WTC11 (cell line): ENCODE results near the gene HSPB6. TPM values are rescaled to one million over a fixed set of nuclear protein-coding genes. Genes with fewer than 3 reads are reported as not detected.

ENCODE experiments used
- ATAC-seq: fragments of 200-7000 bp; cut with Tn5 transposase; 2 replicates; pipeline ENCODE4 v1.10.0; 2021; ENCODE audit warnings: mild to moderate bottlenecking, moderate library complexity
- CTCF ChIA-PET: fragments of 300-600 bp; sonication (Branson Sonifier 250); formaldehyde crosslinking; loops from one replicate; lab custom pipeline; 2021; ENCODE audit warnings: antibody characterized with exemption; lab: Charles Lee
- POLR2A ChIA-PET: fragments of 350-600 bp; sonication (Branson Sonifier 250); formaldehyde crosslinking; loops from one replicate; lab custom pipeline; 2021; ENCODE audit warnings: antibody characterized with exemption; lab: Charles Lee
- DNase-seq: peaks from one replicate; pipeline ENCODE4 v3.0.0; 2021; ENCODE audit warnings: low spot score
- H3K27ac Mint-ChIP-seq: 2 replicates; pipeline ENCODE4 v1.8.0; 2021; ENCODE audit warnings: mixed read lengths
- H3K27me3 Mint-ChIP-seq: 2 replicates; pipeline ENCODE4 v1.8.0; 2021; ENCODE audit warnings: low read depth, mild to moderate bottlenecking, moderate library complexity, mixed read lengths
- H3K36me3 Mint-ChIP-seq: 2 replicates; pipeline ENCODE4 v1.8.0; 2021; ENCODE audit warnings: mixed read lengths
- H3K4me1 Mint-ChIP-seq: 2 replicates; pipeline ENCODE4 v1.8.0; 2022; ENCODE audit warnings: mixed read lengths
- H3K4me3 Mint-ChIP-seq: 2 replicates; pipeline ENCODE4 v1.8.0; 2021; ENCODE audit warnings: mild to moderate bottlenecking, moderate library complexity, mixed read lengths
- H3K9me3 Mint-ChIP-seq: 2 replicates; pipeline ENCODE4 v1.8.0; 2021; ENCODE audit warnings: mixed read lengths
- CREM ChIP-seq: sonication (generic); formaldehyde crosslinking; IDR thresholded peaks from 2 replicates; pipeline ENCODE4 v1.8.1; 2022; ENCODE audit warnings: mild to moderate bottlenecking, missing genetic modification reagents, moderate library complexity
- E2F1 ChIP-seq: sonication (generic); formaldehyde crosslinking; IDR thresholded peaks from 2 replicates; pipeline ENCODE4 v1.8.0; 2022; ENCODE audit warnings: mild to moderate bottlenecking, missing genetic modification reagents
- EMX1 ChIP-seq: fragments of 250-450 bp; sonication (Bioruptor Pico); IDR thresholded peaks from 2 replicates; pipeline ENCODE4 v1.8.0; 2021; ENCODE audit warnings: mild to moderate bottlenecking
- ESRRA ChIP-seq: sonication (generic); formaldehyde crosslinking; IDR thresholded peaks from 2 replicates; pipeline ENCODE4 v1.8.1; 2022; ENCODE audit warnings: mild to moderate bottlenecking, missing genetic modification reagents, borderline replicate concordance
- FOXP4 ChIP-seq: sonication (generic); formaldehyde crosslinking; IDR thresholded peaks from 2 replicates; pipeline ENCODE4 v1.8.0; 2022; ENCODE audit warnings: mild to moderate bottlenecking, missing genetic modification reagents
- MXD4 ChIP-seq: fragments of 250-450 bp; sonication (Bioruptor Pico); IDR thresholded peaks from 2 replicates; pipeline ENCODE4 v1.8.0; 2021; ENCODE audit warnings: mild to moderate bottlenecking, moderate library complexity, borderline replicate concordance
- NFATC4 ChIP-seq: fragments of 250-450 bp; sonication (Bioruptor Pico); IDR thresholded peaks from 2 replicates; pipeline ENCODE4 v1.9.0; 2021; ENCODE audit warnings: mild to moderate bottlenecking
- SMAD3 ChIP-seq: sonication (generic); formaldehyde crosslinking; IDR thresholded peaks from 2 replicates; pipeline ENCODE4 v1.8.0; 2022; ENCODE audit warnings: missing genetic modification reagents, mild to moderate bottlenecking, borderline replicate concordance
- SP1 ChIP-seq: sonication (generic); formaldehyde crosslinking; conservative IDR thresholded peaks from 2 replicates; pipeline ENCODE4 v1.8.1; 2022; ENCODE audit warnings: missing genetic modification reagents
- TEAD1 ChIP-seq: sonication (generic); formaldehyde crosslinking; IDR thresholded peaks from 2 replicates; pipeline ENCODE4 v1.8.0; 2022; ENCODE audit warnings: mild to moderate bottlenecking, missing genetic modification reagents
- USF1 ChIP-seq: sonication (generic); formaldehyde crosslinking; IDR thresholded peaks from 2 replicates; pipeline ENCODE4 v1.8.0; 2022; ENCODE audit warnings: mild to moderate bottlenecking, missing genetic modification reagents
- ZNF219 ChIP-seq: sonication (generic); formaldehyde crosslinking; IDR thresholded peaks from 2 replicates; pipeline ENCODE4 v1.8.0; 2023; ENCODE audit warnings: missing genetic modification reagents, mild to moderate bottlenecking, borderline replicate concordance
- ZNF317 ChIP-seq: sonication (generic); formaldehyde crosslinking; IDR thresholded peaks from 2 replicates; pipeline ENCODE4 v1.8.1; 2023; ENCODE audit warnings: low read depth, mild to moderate bottlenecking, moderate library complexity, missing genetic modification reagents, borderline replicate concordance
- total RNA-seq: library from RNA; stranded (reverse); gene quantifications from 3 replicates; pipeline ENCODE4 v1.2.3, GENCODE V29; 2021
- TF ChIP-seq, protein P1 (sequence below): sonication (generic); formaldehyde crosslinking; IDR thresholded peaks from 2 replicates; pipeline ENCODE4 v1.8.1; 2022; ENCODE audit warnings: missing genetic modification reagents, borderline replicate concordance
- TF ChIP-seq, protein P2 (sequence below): fragments of 250-450 bp; sonication (Bioruptor Pico); IDR thresholded peaks from 2 replicates; pipeline ENCODE4 v1.9.0; 2021; ENCODE audit warnings: mild to moderate bottlenecking
- TF ChIP-seq, protein P3 (sequence below): sonication (generic); formaldehyde crosslinking; IDR thresholded peaks from 2 replicates; pipeline ENCODE4 v1.8.1; 2023; ENCODE audit warnings: mild to moderate bottlenecking, moderate library complexity, missing genetic modification reagents
- TF ChIP-seq, protein P4 (sequence below): sonication (generic); formaldehyde crosslinking; IDR thresholded peaks from 2 replicates; pipeline ENCODE4 v1.8.0; 2023; ENCODE audit warnings: missing genetic modification reagents, mild to moderate bottlenecking, borderline replicate concordance

The HSPB6 gene
- total RNA-seq, 1 experiment from 2014 or later: 1.7 TPM

- H3K27me3 Mint-ChIP-seq: peaks cover 16% of the 10 kb centered on the region
- ChIA-PET POLR2A (no interaction called here), CTCF (no interaction called here)
- no peaks in the 10 kb centered on the region for H3K9me3 Mint-ChIP-seq
- DNase-seq: no peak
- TF ChIP-seq, protein P1, sequence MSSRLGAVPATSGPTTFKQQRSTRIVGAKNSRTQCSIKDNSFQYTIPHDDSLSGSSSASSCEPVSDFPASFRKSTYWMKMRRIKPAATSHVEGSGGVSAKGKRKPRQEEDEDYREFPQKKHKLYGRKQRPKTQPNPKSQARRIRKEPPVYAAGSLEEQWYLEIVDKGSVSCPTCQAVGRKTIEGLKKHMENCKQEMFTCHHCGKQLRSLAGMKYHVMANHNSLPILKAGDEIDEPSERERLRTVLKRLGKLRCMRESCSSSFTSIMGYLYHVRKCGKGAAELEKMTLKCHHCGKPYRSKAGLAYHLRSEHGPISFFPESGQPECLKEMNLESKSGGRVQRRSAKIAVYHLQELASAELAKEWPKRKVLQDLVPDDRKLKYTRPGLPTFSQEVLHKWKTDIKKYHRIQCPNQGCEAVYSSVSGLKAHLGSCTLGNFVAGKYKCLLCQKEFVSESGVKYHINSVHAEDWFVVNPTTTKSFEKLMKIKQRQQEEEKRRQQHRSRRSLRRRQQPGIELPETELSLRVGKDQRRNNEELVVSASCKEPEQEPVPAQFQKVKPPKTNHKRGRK: no peak
- TF ChIP-seq, protein P2, sequence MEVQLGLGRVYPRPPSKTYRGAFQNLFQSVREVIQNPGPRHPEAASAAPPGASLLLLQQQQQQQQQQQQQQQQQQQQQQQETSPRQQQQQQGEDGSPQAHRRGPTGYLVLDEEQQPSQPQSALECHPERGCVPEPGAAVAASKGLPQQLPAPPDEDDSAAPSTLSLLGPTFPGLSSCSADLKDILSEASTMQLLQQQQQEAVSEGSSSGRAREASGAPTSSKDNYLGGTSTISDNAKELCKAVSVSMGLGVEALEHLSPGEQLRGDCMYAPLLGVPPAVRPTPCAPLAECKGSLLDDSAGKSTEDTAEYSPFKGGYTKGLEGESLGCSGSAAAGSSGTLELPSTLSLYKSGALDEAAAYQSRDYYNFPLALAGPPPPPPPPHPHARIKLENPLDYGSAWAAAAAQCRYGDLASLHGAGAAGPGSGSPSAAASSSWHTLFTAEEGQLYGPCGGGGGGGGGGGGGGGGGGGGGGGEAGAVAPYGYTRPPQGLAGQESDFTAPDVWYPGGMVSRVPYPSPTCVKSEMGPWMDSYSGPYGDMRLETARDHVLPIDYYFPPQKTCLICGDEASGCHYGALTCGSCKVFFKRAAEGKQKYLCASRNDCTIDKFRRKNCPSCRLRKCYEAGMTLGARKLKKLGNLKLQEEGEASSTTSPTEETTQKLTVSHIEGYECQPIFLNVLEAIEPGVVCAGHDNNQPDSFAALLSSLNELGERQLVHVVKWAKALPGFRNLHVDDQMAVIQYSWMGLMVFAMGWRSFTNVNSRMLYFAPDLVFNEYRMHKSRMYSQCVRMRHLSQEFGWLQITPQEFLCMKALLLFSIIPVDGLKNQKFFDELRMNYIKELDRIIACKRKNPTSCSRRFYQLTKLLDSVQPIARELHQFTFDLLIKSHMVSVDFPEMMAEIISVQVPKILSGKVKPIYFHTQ (CRISPR knock-in tag): no peak
- TF ChIP-seq FOXP4 (CRISPR knock-in tag): no peak
- TF ChIP-seq ZNF219 (CRISPR knock-in tag): no peak
- TF ChIP-seq EMX1 (CRISPR knock-in tag): no peak
- no peak for TF ChIP-seq SMAD3
- TF ChIP-seq ESRRA (CRISPR knock-in tag): no peak
- no peak for TF ChIP-seq NFATC4 (CRISPR knock-in tag)
- TF ChIP-seq, protein P3, sequence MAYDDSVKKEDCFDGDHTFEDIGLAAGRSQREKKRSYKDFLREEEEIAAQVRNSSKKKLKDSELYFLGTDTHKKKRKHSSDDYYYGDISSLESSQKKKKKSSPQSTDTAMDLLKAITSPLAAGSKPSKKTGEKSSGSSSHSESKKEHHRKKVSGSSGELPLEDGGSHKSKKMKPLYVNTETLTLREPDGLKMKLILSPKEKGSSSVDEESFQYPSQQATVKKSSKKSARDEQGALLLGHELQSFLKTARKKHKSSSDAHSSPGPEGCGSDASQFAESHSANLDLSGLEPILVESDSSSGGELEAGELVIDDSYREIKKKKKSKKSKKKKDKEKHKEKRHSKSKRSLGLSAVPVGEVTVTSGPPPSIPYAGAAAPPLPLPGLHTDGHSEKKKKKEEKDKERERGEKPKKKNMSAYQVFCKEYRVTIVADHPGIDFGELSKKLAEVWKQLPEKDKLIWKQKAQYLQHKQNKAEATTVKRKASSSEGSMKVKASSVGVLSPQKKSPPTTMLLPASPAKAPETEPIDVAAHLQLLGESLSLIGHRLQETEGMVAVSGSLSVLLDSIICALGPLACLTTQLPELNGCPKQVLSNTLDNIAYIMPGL (CRISPR knock-in tag): no peak
- TF ChIP-seq, protein P4, sequence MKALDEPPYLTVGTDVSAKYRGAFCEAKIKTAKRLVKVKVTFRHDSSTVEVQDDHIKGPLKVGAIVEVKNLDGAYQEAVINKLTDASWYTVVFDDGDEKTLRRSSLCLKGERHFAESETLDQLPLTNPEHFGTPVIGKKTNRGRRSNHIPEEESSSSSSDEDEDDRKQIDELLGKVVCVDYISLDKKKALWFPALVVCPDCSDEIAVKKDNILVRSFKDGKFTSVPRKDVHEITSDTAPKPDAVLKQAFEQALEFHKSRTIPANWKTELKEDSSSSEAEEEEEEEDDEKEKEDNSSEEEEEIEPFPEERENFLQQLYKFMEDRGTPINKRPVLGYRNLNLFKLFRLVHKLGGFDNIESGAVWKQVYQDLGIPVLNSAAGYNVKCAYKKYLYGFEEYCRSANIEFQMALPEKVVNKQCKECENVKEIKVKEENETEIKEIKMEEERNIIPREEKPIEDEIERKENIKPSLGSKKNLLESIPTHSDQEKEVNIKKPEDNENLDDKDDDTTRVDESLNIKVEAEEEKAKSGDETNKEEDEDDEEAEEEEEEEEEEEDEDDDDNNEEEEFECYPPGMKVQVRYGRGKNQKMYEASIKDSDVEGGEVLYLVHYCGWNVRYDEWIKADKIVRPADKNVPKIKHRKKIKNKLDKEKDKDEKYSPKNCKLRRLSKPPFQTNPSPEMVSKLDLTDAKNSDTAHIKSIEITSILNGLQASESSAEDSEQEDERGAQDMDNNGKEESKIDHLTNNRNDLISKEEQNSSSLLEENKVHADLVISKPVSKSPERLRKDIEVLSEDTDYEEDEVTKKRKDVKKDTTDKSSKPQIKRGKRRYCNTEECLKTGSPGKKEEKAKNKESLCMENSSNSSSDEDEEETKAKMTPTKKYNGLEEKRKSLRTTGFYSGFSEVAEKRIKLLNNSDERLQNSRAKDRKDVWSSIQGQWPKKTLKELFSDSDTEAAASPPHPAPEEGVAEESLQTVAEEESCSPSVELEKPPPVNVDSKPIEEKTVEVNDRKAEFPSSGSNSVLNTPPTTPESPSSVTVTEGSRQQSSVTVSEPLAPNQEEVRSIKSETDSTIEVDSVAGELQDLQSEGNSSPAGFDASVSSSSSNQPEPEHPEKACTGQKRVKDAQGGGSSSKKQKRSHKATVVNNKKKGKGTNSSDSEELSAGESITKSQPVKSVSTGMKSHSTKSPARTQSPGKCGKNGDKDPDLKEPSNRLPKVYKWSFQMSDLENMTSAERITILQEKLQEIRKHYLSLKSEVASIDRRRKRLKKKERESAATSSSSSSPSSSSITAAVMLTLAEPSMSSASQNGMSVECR (CRISPR knock-in tag): no peak
- TF ChIP-seq CREM: no peak
- TF ChIP-seq ZNF317 (CRISPR knock-in tag): no peak
- no peak for TF ChIP-seq SP1
- no peak for TF ChIP-seq E2F1 (CRISPR knock-in tag)
- TF ChIP-seq MXD4 (CRISPR knock-in tag): no peak
- no peak for TF ChIP-seq TEAD1 (CRISPR knock-in tag)
- TF ChIP-seq USF1 (CRISPR knock-in tag): no peak
- H3K4me3 Mint-ChIP-seq: no peak overlapping the region
- H3K4me1 Mint-ChIP-seq: peaks cover 45% of the 10 kb centered on the region
- no peak for ATAC-seq
- H3K36me3 Mint-ChIP-seq: no peaks in the 10 kb centered on the region
- no peak overlapping the region for H3K27ac Mint-ChIP-seq
Observed at GRCh38 chr19:35780717-35781116, 23.9 kb upstream of the HSPB6 start.
